ENCODE data around the gene NPAS3.

- TF ChIP-seq CTCF (IDR thresholded peaks at IDR 0.05 in 8 of 11, conservative IDR thresholded peaks at IDR 0.05 in 3 of 11) = no peak
- TF ChIP-seq POLR2A (IDR thresholded peaks at IDR 0.05) = no peak
These were observed 798.3 kb downstream of the NPAS3 start for GRCh38 chr14:33736979-33737378.
